Mesendoderm (in vitro differentiated cells): ENCODE measurements around the gene PLXNA1.

Source experiments
- DNase-seq: peaks from one replicate; pipeline ENCODE4 v3.0.0; 2013
- H2AK5ac ChIP-seq: 2 replicates; pipeline ENCODE4 v1.6.1; 2013; ENCODE audit warnings: low read length, inconsistent platforms
- H2BK120ac ChIP-seq: 2 replicates; pipeline ENCODE4 v1.6.1; 2013; ENCODE audit warnings: low read depth, mild to moderate bottlenecking, low read length, moderate library complexity, mixed read lengths
- H2BK15ac ChIP-seq: replicated peaks from 2 replicates; pipeline ENCODE4 v1.6.1; 2013; ENCODE audit warnings: low read depth, mild to moderate bottlenecking, moderate library complexity
- H2BK5ac ChIP-seq: 2 replicates; pipeline ENCODE4 v1.6.1; 2013; ENCODE audit warnings: low read length, inconsistent platforms
- H3K18ac ChIP-seq: 2 replicates; pipeline ENCODE4 v1.6.1; 2013; ENCODE audit warnings: mild to moderate bottlenecking, low read length, mixed read lengths
- H3K23ac ChIP-seq: one replicate; pipeline ENCODE4 v1.6.1; 2013; ENCODE audit warnings: low read length
- H3K27ac ChIP-seq: 2 replicates; pipeline ENCODE4 v1.5.1; 2013; ENCODE audit warnings: low read depth, mild to moderate bottlenecking, inconsistent platforms, low read length, moderate library complexity
- H3K27me3 ChIP-seq: 2 replicates; pipeline ENCODE4 v1.6.1; 2013; ENCODE audit warnings: low read length, control low read depth, mild to moderate bottlenecking, inconsistent platforms; ENCODE audit not compliant: insufficient read depth, poor library complexity
- H3K36me3 ChIP-seq: 2 replicates; pipeline ENCODE4 v1.6.1; 2013; ENCODE audit warnings: low read length, inconsistent platforms; ENCODE audit not compliant: control insufficient read depth, insufficient read depth
- H3K4ac ChIP-seq: one replicate; pipeline ENCODE4 v1.6.1; 2013; ENCODE audit warnings: low read depth, mild to moderate bottlenecking, low read length, moderate library complexity
- H3K4me1 ChIP-seq: 2 replicates; pipeline ENCODE4 v1.6.1; 2013; ENCODE audit warnings: low read depth, low read length, inconsistent platforms; ENCODE audit not compliant: control insufficient read depth
- H3K4me2 ChIP-seq: 2 replicates; pipeline ENCODE4 v1.6.1; 2013; ENCODE audit warnings: low read length
- H3K4me3 ChIP-seq: 2 replicates; pipeline ENCODE4 v1.5.1; 2013; ENCODE audit warnings: mild to moderate bottlenecking, low read length
- H3K56ac ChIP-seq: one replicate; pipeline ENCODE4 v1.6.1; 2013; ENCODE audit warnings: low read length
- H3K79me1 ChIP-seq: 2 replicates; pipeline ENCODE4 v1.6.1; 2013; ENCODE audit warnings: low read length, inconsistent platforms
- H3K79me2 ChIP-seq: 2 replicates; pipeline ENCODE4 v1.6.1; 2013; ENCODE audit warnings: mild to moderate bottlenecking, low read length; ENCODE audit not compliant: control insufficient read depth, insufficient read depth
- H3K9ac ChIP-seq: 2 replicates; pipeline ENCODE4 v1.6.1; 2013; ENCODE audit warnings: low read length, inconsistent platforms
- H4K5ac ChIP-seq: one replicate; pipeline ENCODE4 v1.6.1; 2013; ENCODE audit warnings: low read length
- H4K8ac ChIP-seq: one replicate; pipeline ENCODE4 v1.6.1; 2013; ENCODE audit warnings: low read depth, mild to moderate bottlenecking, control low read depth, low read length, moderate library complexity
- WGBS: extraction: QIAGEN DNeasy Blood & Tissue Kit; methylation state at CpG from one replicate; pipeline ENCODE4 v1.1.7; 2013; ENCODE audit warnings: low lambda C conversion rate, missing lambda C conversion rate; ENCODE audit not compliant: insufficient coverage; ENCODE audit errors: extremely low coverage; 5-methylcytosine and 5-hydroxymethylcytosine counted together

Gene PLXNA1

GRCh38 chr3:126965526-126966080 lies 17.3 kb upstream of the PLXNA1 start:
- no peaks in the 10 kb centered on the region for H3K36me3 ChIP-seq
- H3K4me1 ChIP-seq: no peaks in the 10 kb centered on the region
- no peak overlapping the region for H2BK15ac ChIP-seq
- H3K27me3 ChIP-seq: no peaks in the 10 kb centered on the region
- H3K79me2 ChIP-seq: no peaks in the 10 kb centered on the region
- no peak overlapping the region for H3K27ac ChIP-seq
- H2BK120ac ChIP-seq: no peak overlapping the region
- H4K8ac ChIP-seq: no peak overlapping the region
- DNase-seq: no peak
- no peak overlapping the region for H3K23ac ChIP-seq
- H3K9ac ChIP-seq: no peak overlapping the region
- no peak overlapping the region for H3K18ac ChIP-seq
- H3K4ac ChIP-seq: no peak overlapping the region
- no CpG with 5 or more reads among the region's 9 CpGs for WGBS
- H3K4me2 ChIP-seq: no peak overlapping the region
- no peak overlapping the region for H2AK5ac ChIP-seq
- H2BK5ac ChIP-seq: no peak overlapping the region
- H3K79me1 ChIP-seq: no peaks in the 10 kb centered on the region
- H3K4me3 ChIP-seq: no peak overlapping the region
- no peak overlapping the region for H3K56ac ChIP-seq
- H4K5ac ChIP-seq: no peak overlapping the region

- H3K27ac ChIP-seq: no peak overlapping the region
- H3K79me1 ChIP-seq: no peaks in the 10 kb centered on the region
- no peak overlapping the region for H3K4ac ChIP-seq
- no peak overlapping the region for H2BK5ac ChIP-seq
- no peaks in the 10 kb centered on the region for H3K4me1 ChIP-seq
- no peak overlapping the region for H3K56ac ChIP-seq
- H2AK5ac ChIP-seq: no peak overlapping the region
- no peak overlapping the region for H3K9ac ChIP-seq
- no peak overlapping the region for H3K23ac ChIP-seq
- H2BK15ac ChIP-seq: no peak overlapping the region
- H3K4me2 ChIP-seq: no peak overlapping the region
- no peak overlapping the region for H4K5ac ChIP-seq
- no peak overlapping the region for H2BK120ac ChIP-seq
- no peaks in the 10 kb centered on the region for H3K79me2 ChIP-seq
- H3K18ac ChIP-seq: no peak overlapping the region
- no peak overlapping the region for H4K8ac ChIP-seq
- WGBS: no CpG with 5 or more reads among the region's 10 CpGs
- H3K27me3 ChIP-seq: no peaks in the 10 kb centered on the region
- no peak for DNase-seq
- H3K4me3 ChIP-seq: no peak overlapping the region
- no peaks in the 10 kb centered on the region for H3K36me3 ChIP-seq
Observed at GRCh38 chr3:126967386-126967785, 15.5 kb upstream of the PLXNA1 start.

DNA sequence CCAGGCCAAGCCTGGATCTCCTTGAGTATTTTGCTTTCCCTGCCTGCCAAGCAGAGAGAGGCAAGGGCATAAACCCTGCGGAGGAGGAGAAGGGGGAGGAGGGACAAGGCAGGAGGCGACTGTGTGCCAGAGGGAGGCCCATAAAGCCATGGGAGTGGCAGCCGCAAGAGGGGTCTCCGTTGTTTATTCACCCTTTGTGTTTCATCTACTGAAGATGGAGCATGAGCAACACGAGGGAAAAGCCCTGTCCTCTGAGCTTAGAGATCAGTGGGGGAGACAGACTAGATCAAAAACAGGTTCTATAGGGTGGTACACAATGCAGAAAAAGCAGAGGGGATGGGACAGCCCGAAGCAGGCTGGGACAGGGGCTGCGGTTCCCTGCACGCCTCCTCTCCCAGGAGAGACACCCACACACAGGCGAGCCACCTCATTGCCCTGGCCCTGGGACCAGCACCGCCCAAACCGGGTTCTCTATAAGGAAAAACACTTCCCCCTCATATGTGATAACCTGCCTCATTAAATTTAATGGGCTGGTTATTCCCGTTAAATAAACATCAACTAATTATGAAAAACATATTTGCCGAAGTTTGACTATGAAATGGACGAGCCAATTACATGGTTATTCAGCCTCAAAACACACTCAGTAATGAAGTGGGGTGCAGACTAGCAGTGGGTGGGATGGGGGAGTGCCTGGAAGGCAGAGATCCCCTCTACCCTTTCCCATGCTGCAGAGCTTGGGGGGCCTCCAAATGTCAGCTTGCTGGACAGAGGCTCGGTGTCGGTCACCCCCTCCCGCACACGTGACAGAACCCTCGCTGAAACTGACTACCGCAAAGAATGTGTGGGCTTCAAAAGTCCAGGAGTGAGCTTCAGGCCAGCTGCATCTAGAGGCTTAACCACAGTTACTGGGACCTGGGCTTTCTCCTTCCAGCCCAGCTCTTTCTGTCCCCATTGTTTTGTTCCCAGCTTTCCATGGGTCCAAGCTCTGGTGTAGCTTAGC lies 14.2 kb upstream of the PLXNA1 start:
- Histone ChIP-seq H3K18ac (no peak overlapping the region), H3K27ac (no peak overlapping the region), H3K4me1 (no peaks in the 10 kb centered on the region), H2BK120ac (no peak overlapping the region), H3K79me2 (no peaks in the 10 kb centered on the region), H3K9ac (no peak overlapping the region), H4K8ac (no peak overlapping the region), H3K56ac (no peak overlapping the region), H3K4me2 (no peak overlapping the region), H3K27me3 (no peaks in the 10 kb centered on the region), H3K4me3 (no peak overlapping the region), H3K79me1 (no peaks in the 10 kb centered on the region), H3K23ac (no peak overlapping the region), H2BK15ac (no peak overlapping the region), H3K36me3 (no peaks in the 10 kb centered on the region), H2BK5ac (no peak overlapping the region), H4K5ac (no peak overlapping the region), H3K4ac (no peak overlapping the region), H2AK5ac (no peak overlapping the region)
- no CpG with 5 or more reads among the region's 20 CpGs for WGBS
- no peak for DNase-seq

- Histone ChIP-seq H3K27me3 (no peaks in the 10 kb centered on the region), H3K4me3 (no peak overlapping the region), H4K8ac (no peak overlapping the region), H3K23ac (no peak overlapping the region), H3K4ac (no peak overlapping the region), H3K9ac (no peak overlapping the region), H2BK5ac (no peak overlapping the region), H2BK120ac (no peak overlapping the region), H3K4me1 (no peaks in the 10 kb centered on the region), H3K56ac (no peak overlapping the region), H3K4me2 (no peak overlapping the region), H2AK5ac (no peak overlapping the region), H3K79me1 (no peaks in the 10 kb centered on the region), H4K5ac (no peak overlapping the region), H3K18ac (no peak overlapping the region), H3K27ac (no peak overlapping the region), H3K79me2 (no peaks in the 10 kb centered on the region), H3K36me3 (no peaks in the 10 kb centered on the region), H2BK15ac (no peak overlapping the region)
- DNase-seq: no peak
- no CpG with 5 or more reads among the region's 7 CpGs for WGBS
Observed at GRCh38 chr3:126969586-126969985, 13.3 kb upstream of the PLXNA1 start.

DNA sequence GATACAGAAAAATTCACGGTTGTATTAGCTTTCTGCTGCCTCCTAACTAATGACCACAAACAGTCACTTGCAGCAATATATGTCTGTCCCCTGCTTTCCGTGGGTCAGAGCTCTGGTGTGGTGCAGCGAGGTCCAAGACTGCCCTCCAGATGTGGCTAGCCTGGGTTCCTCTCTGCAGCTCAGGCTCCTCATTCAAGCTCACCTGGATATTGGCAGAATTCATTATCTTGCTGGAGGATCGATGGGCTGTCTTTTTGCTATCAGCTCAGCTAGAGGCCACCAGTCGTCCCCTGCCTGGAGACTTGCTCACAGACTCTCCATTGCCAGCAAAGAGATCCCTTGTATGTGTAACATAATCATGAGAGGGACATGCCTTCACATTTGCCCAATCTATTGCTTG lies 12.8 kb upstream of the PLXNA1 start:
- no peak overlapping the region for H4K8ac ChIP-seq
- no peak overlapping the region for H3K4me3 ChIP-seq
- H3K56ac ChIP-seq: no peak overlapping the region
- H3K79me1 ChIP-seq: no peaks in the 10 kb centered on the region
- no peak overlapping the region for H3K4me2 ChIP-seq
- H3K4me1 ChIP-seq: no peaks in the 10 kb centered on the region
- H2BK15ac ChIP-seq: no peak overlapping the region
- no peak overlapping the region for H2BK120ac ChIP-seq
- no peak overlapping the region for H3K9ac ChIP-seq
- no peak overlapping the region for H3K23ac ChIP-seq
- no peak overlapping the region for H3K18ac ChIP-seq
- H3K27me3 ChIP-seq: no peaks in the 10 kb centered on the region
- no peak overlapping the region for H3K27ac ChIP-seq
- no peak overlapping the region for H2AK5ac ChIP-seq
- no peaks in the 10 kb centered on the region for H3K36me3 ChIP-seq
- WGBS: no CpG with 5 or more reads among the region's 5 CpGs
- no peak overlapping the region for H3K4ac ChIP-seq
- H4K5ac ChIP-seq: no peak overlapping the region
- H3K79me2 ChIP-seq: no peaks in the 10 kb centered on the region
- no peak overlapping the region for H2BK5ac ChIP-seq
- DNase-seq: no peak
